PC-3 (cell line): Measurements from ENCODE around the gene SLC12A1.

Experiments used
- CTCF ChIP-seq: fragments of 300-600 bp; sonication (generic); conservative IDR thresholded peaks from 2 replicates; pipeline ENCODE4 v1.5.1; 2017; ENCODE audit warnings: antibody characterized with exemption, low read depth, mild to moderate bottlenecking, low read length
- EZH2 ChIP-seq: fragments of 300-600 bp; sonication (generic); IDR thresholded peaks from one replicate; pipeline ENCODE4 v1.6.1; 2017; ENCODE audit warnings: antibody characterized with exemption, mild to moderate bottlenecking, low read length; ENCODE audit not compliant: unreplicated experiment
- EZH2phosphoT487 ChIP-seq: fragments of 300-600 bp; sonication (generic); IDR thresholded peaks from 2 replicates; pipeline ENCODE4 v1.6.1; 2018; ENCODE audit warnings: mild to moderate bottlenecking, antibody characterized with exemption, low read length, borderline replicate concordance

GRCh38 chr15:48221885-48222284 is 15.8 kb downstream of the SLC12A1 start:
- no peak for TF ChIP-seq CTCF
- no peak for TF ChIP-seq EZH2phosphoT487
- TF ChIP-seq EZH2, result no peak
